Skeletal muscle tissue (tissue), 4 donors: ENCODE data around the gene ST7. TPM values are rescaled to one million over a fixed set of nuclear protein-coding genes. Genes with fewer than 3 reads are reported as not detected.
"Not testable (repeated sequence)": the region's sequence is repeated elsewhere in the genome, so short reads cannot be mapped to it uniquely, and the experiment has no call there.

Source experiments
- H3K27ac ChIP-seq: one replicate; pipeline ENCODE4 v1.7.0; 2013; ENCODE audit warnings: mild to moderate bottlenecking, low read depth, low read length, inconsistent platforms
- H3K27me3 ChIP-seq, 3 donors: one replicate each; pipeline ENCODE4 v1.7.0; 2013; ENCODE audit warnings: low read length in 3 of 3; ENCODE audit not compliant: control insufficient read depth in 3 of 3, insufficient read depth in 3 of 3
- H3K36me3 ChIP-seq, 3 donors: one replicate each; pipeline ENCODE4 v1.7.0; 2013; ENCODE audit warnings: low read length in 3 of 3; ENCODE audit not compliant: control insufficient read depth in 3 of 3, insufficient read depth in 3 of 3
- H3K4me1 ChIP-seq, 3 donors: one replicate each; pipeline ENCODE4 v1.7.0; 2013; ENCODE audit warnings: low read length in 3 of 3, mild to moderate bottlenecking in 3 of 3; ENCODE audit not compliant: control insufficient read depth in 3 of 3, insufficient read depth in 3 of 3
- H3K4me3 ChIP-seq, 3 donors: one replicate each; pipeline ENCODE4 v1.7.0; 2013; ENCODE audit warnings: low read length in 3 of 3
- H3K9ac ChIP-seq, 3 donors: one replicate each; pipeline ENCODE4 v1.7.0; 2013; ENCODE audit warnings: low read length in 3 of 3, mild to moderate bottlenecking in 3 of 3, moderate library complexity in 2 of 3, low read depth in 1 of 3
- H3K9me3 ChIP-seq, 3 donors: one replicate each; pipeline ENCODE4 v1.7.0; 2013; ENCODE audit warnings: low read length in 3 of 3; ENCODE audit not compliant: control insufficient read depth in 3 of 3
- total RNA-seq: library from RNA; depleted of rRNA; stranded (reverse); fragments of >200 nt; gene quantifications from one replicate; pipeline ENCODE4 v1.2.3, GENCODE V29; 2014
- donor health status: Osteomylitis.

ST7 gene
- total RNA-seq, 1 donor from 2014 or later = 23.0 TPM

- no peaks in the 10 kb centered on the region for H3K27me3 ChIP-seq
- H3K27ac ChIP-seq = no peak overlapping the region
- peaks cover 0 to 2% (median 0%) of the 10 kb centered on the region in 3 donors for H3K4me1 ChIP-seq
- no peaks in the 10 kb centered on the region for H3K36me3 ChIP-seq
- no peak overlapping the region for H3K9ac ChIP-seq
- H3K9me3 ChIP-seq = no peaks in the 10 kb centered on the region
- H3K4me3 ChIP-seq = no peak overlapping the region
These were observed 24.3 kb upstream of the ST7 start for GRCh38 chr7:116929021-116929420.

DNA sequence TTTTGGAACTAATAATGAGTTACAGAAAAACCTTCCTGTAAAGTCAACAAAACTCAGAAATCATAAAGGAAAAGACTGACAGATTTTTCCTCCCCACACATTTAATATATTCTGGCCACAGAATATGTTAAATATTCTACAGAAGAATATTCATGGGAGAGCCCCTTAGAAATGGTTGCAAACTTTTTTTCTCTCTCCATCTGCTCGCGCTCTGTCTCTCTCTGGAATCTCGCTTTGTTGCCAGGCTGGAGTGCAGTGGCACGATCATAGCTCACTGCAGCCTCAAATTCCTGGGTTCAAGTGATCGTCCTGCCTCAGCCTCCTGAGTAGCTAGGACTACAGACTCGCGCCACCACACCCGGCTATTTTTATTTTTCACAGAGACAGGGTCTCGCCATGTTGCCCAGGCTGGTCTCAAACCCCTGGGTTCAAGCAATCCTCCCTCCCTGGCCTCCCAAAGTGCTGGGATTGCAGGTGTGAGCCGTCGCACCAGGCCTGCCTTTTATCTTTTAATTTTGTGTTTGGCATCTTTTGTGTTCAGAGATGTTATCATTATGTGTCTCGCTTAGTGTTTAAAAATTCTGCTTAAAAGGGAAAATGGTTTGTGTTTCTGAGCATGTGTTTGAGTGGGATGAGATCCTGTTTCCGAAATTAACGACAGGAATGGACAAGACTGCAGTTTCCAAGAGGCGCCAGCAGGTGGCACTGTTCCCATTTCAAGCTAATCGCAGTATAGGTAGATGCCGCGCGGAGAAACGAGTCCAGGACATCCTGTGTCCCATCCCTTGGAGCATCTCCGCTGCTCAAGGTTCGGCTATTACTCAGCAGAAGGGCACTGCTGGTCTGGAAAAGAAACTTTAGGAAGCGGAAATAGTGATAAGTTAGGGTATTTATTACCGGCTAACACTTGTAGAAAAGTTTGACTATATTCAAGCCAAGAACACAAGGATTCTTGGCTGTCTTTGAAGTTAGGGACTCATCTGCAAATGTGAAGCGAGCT is 23.1 kb upstream of the ST7 start:
- Histone ChIP-seq H3K4me3 (no peak overlapping the region), H3K4me1 (peaks cover 0 to 2% (median 0%) of the 10 kb centered on the region in 3 donors), H3K27ac (no peak overlapping the region), H3K36me3 (no peaks in the 10 kb centered on the region), H3K9ac (no peak overlapping the region), H3K9me3 (no peaks in the 10 kb centered on the region), H3K27me3 (no peaks in the 10 kb centered on the region)

DNA sequence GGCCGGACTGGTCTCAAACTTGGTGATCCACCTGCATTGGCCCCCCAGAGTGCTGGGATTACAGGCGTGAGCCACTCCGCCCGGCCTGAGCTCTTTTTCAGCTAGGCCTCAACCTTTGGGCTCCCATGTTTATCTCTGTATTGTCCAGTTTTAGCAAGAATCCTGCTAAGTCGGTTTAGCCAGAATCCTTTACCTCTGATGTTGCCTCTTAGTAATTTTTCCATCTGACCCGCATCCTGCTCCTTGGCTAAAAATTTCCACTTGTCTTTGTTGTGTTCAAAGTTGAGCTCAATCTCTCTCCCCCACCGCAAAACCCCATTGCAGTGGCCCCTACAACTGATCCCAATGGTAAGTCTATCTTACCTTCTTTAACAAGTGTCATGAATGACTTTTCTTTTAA is 20.7 kb upstream of the ST7 start:
- H3K9ac ChIP-seq = no peak overlapping the region
- peaks cover 0 to 2% (median 0%) of the 10 kb centered on the region in 3 donors for H3K4me1 ChIP-seq
- H3K4me3 ChIP-seq = no peak overlapping the region
- H3K36me3 ChIP-seq = no peaks in the 10 kb centered on the region
- H3K27ac ChIP-seq = no peak overlapping the region
- H3K27me3 ChIP-seq = no peaks in the 10 kb centered on the region
- H3K9me3 ChIP-seq = no peaks in the 10 kb centered on the region

DNA sequence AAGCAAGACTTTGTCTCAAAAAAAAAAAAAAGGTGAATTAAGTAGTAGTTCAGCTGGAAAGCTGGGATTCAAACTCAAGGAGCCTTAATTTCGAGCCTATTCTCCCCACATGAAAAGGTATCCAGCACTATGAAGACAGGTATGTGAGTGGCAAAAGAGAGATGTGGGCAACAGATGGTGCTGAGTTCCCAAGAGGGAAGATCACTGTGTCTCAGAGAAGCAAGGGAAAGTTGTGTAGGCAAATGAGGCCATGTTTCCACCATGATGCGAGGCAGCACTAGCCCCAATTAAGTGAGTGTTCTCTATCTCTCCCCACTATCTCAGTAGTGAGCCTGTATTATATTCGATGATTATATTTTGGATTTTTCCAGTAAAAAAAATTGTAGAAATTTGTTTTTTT is 19.8 kb upstream of the ST7 start:
- H3K36me3 ChIP-seq = no peaks in the 10 kb centered on the region
- no peak overlapping the region for H3K27ac ChIP-seq
- no peaks in the 10 kb centered on the region for H3K27me3 ChIP-seq
- peaks cover 0 to 2% (median 0%) of the 10 kb centered on the region in 3 donors for H3K4me1 ChIP-seq
- H3K9me3 ChIP-seq = no peaks in the 10 kb centered on the region
- H3K4me3 ChIP-seq = no peak overlapping the region
- no peak overlapping the region for H3K9ac ChIP-seq

DNA sequence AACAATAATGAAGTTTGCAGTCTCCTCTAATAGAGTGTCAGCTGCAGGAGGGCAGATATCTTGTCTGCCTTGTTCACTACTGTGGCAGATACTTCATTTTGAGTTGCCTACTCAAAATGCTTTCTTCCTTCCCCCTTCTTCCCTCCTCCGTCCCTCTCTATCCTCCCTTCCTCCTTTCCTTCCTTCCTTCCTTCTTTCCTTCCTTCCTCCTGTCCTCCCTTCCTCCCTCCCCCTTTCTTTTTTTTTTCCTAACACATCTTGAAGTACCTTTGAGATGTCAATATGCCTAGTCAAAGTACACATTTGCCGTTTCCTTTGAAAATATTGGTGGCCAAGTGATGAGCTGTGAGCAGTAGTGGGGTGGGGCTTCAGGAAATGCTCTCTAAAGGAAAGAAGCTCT is 18.7 kb upstream of the ST7 start:
- H3K27me3 ChIP-seq = no peaks in the 10 kb centered on the region
- H3K4me1 ChIP-seq = peaks cover 0 to 2% (median 0%) of the 10 kb centered on the region in 3 donors
- H3K4me3 ChIP-seq = no peak overlapping the region
- no peak overlapping the region for H3K9ac ChIP-seq
- no peak overlapping the region for H3K27ac ChIP-seq
- no peaks in the 10 kb centered on the region for H3K9me3 ChIP-seq
- no peaks in the 10 kb centered on the region for H3K36me3 ChIP-seq

- not testable (repeated sequence) for H3K4me1 ChIP-seq, H3K27me3 ChIP-seq, H3K36me3 ChIP-seq, H3K4me3 ChIP-seq, H3K9ac ChIP-seq, H3K27ac ChIP-seq, H3K9me3 ChIP-seq
These were observed 16.5 kb upstream of the ST7 start for GRCh38 chr7:116936844-116937243.

DNA sequence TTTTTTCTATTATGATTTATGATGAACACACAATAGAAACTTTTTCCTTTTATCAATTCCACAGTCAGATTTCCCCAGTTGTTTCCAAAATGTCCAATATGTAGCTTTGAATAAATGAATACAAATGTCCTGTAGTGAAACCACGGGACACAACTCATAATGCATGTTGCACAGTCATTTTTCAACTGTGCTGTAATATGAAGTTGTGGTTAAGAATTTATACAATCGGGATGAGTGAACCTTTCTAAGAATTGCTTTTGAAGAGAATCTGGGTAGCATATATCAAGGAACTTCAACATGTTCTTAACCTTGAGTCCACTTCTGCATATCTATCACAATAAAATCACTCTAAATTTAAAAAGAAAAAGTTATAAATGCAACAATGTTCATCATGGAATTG is 14.6 kb upstream of the ST7 start:
- no peaks in the 10 kb centered on the region for H3K4me1 ChIP-seq
- no peak overlapping the region for H3K27ac ChIP-seq
- H3K4me3 ChIP-seq = no peak overlapping the region
- no peaks in the 10 kb centered on the region for H3K9me3 ChIP-seq
- no peaks in the 10 kb centered on the region for H3K36me3 ChIP-seq
- H3K9ac ChIP-seq = no peak overlapping the region
- no peaks in the 10 kb centered on the region for H3K27me3 ChIP-seq

DNA sequence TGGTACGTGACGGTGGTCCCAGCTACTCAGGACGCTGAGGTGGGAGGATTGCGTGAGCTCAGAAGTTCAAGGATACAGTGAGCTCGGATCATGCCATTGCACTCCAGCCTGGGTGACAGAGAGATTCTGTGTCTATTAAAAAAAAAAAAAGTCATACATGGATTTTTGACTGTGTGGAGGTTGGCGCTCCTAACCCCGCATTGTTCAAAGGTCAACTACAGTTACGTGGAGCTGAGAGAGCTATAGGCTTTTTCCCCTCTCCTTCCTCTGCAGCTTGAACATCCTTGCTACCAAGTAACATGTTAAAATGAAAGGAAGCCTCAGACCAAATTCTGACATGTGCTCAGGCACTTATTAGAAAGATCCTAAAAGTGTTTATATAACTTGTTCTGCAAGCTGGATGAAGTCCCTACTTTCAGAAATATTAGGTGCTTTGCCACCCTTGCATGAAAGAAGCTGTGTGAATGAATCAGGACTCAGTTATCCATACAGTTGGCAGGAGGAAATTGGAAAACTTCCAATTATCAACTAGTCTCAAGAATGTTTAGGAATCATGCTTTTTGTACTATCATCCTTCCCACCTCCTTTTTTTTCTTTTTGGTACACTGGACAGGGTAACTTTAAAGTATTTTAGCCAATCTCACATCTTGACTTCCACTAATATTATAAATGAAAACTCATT is 12.5 kb upstream of the ST7 start:
- Histone ChIP-seq H3K4me3 (no peak overlapping the region), H3K36me3 (no peaks in the 10 kb centered on the region), H3K9me3 (no peaks in the 10 kb centered on the region), H3K4me1 (no peaks in the 10 kb centered on the region), H3K27ac (no peak overlapping the region), H3K27me3 (no peaks in the 10 kb centered on the region), H3K9ac (no peak overlapping the region)

DNA sequence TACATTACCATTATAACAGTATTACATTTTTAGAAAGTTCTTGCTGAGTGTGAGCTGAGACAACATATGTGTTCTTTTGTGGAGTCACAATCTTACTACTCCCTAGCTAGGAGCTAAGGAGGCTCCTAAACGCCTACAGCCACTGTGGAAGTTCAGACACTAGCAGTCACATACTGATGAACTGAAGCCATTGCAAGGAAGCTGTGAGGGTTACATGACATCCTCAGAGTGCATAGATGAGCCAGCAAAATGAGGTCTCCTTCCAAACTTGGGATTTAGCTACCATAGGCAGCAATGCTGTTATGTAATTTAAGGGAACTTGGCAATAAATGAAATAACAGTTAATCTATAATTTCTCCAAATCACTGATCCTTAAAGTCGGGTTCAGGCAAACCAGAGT is 10.8 kb upstream of the ST7 start:
- H3K9me3 ChIP-seq = no peaks in the 10 kb centered on the region
- no peak overlapping the region for H3K4me3 ChIP-seq
- H3K27me3 ChIP-seq = no peaks in the 10 kb centered on the region
- H3K4me1 ChIP-seq = no peaks in the 10 kb centered on the region
- H3K36me3 ChIP-seq = no peaks in the 10 kb centered on the region
- H3K27ac ChIP-seq = no peak overlapping the region
- H3K9ac ChIP-seq = no peak overlapping the region

DNA sequence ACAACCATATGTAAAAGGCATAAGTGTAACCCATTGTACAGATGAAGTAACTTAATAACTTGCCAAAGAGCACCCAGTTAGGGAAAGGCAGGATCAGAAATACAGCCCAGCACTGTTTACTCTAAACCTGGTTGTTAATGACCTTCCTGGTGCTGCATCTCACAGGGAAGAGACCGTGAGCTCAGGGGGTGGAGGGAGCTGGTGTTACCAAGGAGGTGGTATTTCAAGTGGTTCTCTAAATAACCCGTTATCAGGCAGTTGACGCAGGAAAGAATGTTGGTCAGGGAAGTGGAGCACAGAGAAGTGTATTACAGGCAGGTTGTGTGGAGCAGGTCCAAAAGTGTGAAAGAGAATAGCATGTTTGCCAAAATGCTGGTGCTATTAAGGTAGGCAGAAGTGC is 4.4 kb upstream of the ST7 start:
- Histone ChIP-seq H3K9ac (no peak overlapping the region), H3K4me1 (peaks cover 4 to 6% (median 6%) of the 10 kb centered on the region in 3 donors), H3K27ac (no peak overlapping the region), H3K27me3 (no peaks in the 10 kb centered on the region), H3K9me3 (no peaks in the 10 kb centered on the region), H3K4me3 (no peak overlapping the region), H3K36me3 (no peaks in the 10 kb centered on the region)
